ENCODE results near the gene WDFY4. TPM values are rescaled to one million over a fixed set of nuclear protein-coding genes. Genes with fewer than 3 reads are reported as not detected.

Gene WDFY4
- total and polyA plus RNA-seq, 4 donors, result 0.57 to 7.1 (median 2.0) TPM

DNA sequence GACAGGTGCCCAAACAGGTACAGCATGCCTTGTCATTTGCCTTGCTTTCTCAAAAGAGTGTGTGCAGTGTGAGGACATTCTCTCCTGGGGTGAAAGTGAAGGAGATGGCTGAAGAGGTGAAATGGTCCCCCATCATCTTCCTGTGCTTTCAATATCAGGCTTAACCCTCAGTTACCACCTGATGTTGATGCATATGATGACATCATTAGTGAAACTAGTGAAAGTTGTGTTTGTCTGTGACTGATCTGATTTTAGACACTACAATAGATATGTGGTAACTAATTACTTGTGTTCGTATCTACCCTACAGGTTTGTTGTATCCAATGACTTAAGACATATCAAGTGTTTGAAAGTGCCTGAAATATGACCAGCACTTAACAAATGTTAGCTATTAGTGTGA is 279.4 kb downstream of the WDFY4 start:
- no peaks in the 10 kb centered on the region for H3K27me3 ChIP-seq (ENCODE audit: control insufficient read depth in 4 of 4, insufficient read depth in 4 of 4, low read length in 3 of 4)
- TF ChIP-seq, protein P1, sequence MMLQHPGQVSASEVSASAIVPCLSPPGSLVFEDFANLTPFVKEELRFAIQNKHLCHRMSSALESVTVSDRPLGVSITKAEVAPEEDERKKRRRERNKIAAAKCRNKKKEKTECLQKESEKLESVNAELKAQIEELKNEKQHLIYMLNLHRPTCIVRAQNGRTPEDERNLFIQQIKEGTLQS (IDR thresholded peaks at IDR 0.05), result no peak
- TF ChIP-seq RXRA (IDR thresholded peaks at IDR 0.05) (no peak), JUND (IDR thresholded peaks at IDR 0.05) (no peak), FOXA2 (IDR thresholded peaks at IDR 0.05) (no peak), NR2F2 (IDR thresholded peaks at IDR 0.05) (no peak), EGR1 (IDR thresholded peaks at IDR 0.05; ENCODE audit: low read depth in 2 of 2) (no peak), TAF1 (conservative IDR thresholded peaks at IDR 0.05) (no peak)
- TF ChIP-seq, protein P2, sequence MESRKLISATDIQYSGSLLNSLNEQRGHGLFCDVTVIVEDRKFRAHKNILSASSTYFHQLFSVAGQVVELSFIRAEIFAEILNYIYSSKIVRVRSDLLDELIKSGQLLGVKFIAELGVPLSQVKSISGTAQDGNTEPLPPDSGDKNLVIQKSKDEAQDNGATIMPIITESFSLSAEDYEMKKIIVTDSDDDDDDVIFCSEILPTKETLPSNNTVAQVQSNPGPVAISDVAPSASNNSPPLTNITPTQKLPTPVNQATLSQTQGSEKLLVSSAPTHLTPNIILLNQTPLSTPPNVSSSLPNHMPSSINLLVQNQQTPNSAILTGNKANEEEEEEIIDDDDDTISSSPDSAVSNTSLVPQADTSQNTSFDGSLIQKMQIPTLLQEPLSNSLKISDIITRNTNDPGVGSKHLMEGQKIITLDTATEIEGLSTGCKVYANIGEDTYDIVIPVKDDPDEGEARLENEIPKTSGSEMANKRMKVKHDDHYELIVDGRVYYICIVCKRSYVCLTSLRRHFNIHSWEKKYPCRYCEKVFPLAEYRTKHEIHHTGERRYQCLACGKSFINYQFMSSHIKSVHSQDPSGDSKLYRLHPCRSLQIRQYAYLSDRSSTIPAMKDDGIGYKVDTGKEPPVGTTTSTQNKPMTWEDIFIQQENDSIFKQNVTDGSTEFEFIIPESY (IDR thresholded peaks at IDR 0.05), result no peak
- 89% methylated on average over 1 of the region's 1 CpG for WGBS
- H3K9ac ChIP-seq (ENCODE audit: low read depth in 1 of 2, low read length in 2 of 2), result no peak overlapping the region
- no peaks in the 10 kb centered on the region for H3K36me3 ChIP-seq (ENCODE audit: control insufficient read depth in 4 of 4, insufficient read depth in 3 of 4, low read depth in 1 of 4, low read length in 3 of 4)
- no peaks in the 10 kb centered on the region for H3K9me3 ChIP-seq (ENCODE audit: control insufficient read depth in 4 of 4, low read length in 3 of 4)
- no peaks in the 10 kb centered on the region for H3K4me1 ChIP-seq (ENCODE audit: control insufficient read depth in 4 of 4, insufficient read depth in 4 of 4, low read length in 3 of 4)
- DNase-seq (ENCODE audit: low spot score), result no peak
- no peak overlapping the region for H3K4me3 ChIP-seq (ENCODE audit: low read depth in 1 of 3, low read length in 3 of 3)
- H3K27ac ChIP-seq (ENCODE audit: low read depth in 1 of 2, low read length in 2 of 2), result no peak overlapping the region

DNA sequence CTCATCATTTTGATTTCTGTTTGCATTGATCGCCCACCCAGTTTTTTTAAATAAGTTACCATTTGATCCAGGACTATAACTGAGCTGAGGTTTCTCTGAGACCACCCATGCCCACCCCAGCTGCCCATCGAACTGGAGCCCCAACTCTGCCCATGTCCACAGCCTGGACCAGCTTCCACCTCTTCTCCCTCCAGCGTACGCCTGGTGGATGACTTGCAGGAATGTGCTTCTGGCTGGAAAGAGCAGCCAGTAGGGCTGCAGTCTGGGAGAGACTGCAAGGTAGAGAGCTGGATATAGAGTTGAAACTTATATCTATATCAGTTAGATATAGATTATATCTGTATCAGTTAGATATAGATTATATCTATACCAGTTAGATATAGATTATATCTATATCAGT is 280.8 kb downstream of the WDFY4 start:
- Histone ChIP-seq H3K9ac (ENCODE audit: low read depth in 1 of 2, low read length in 2 of 2) (no peak overlapping the region), H3K27me3 (ENCODE audit: control insufficient read depth in 4 of 4, insufficient read depth in 4 of 4, low read length in 3 of 4) (no peaks in the 10 kb centered on the region), H3K36me3 (ENCODE audit: control insufficient read depth in 4 of 4, insufficient read depth in 3 of 4, low read depth in 1 of 4, low read length in 3 of 4) (no peaks in the 10 kb centered on the region), H3K4me3 (ENCODE audit: low read depth in 1 of 3, low read length in 3 of 3) (no peak overlapping the region), H3K4me1 (ENCODE audit: control insufficient read depth in 4 of 4, insufficient read depth in 4 of 4, low read length in 3 of 4) (no peaks in the 10 kb centered on the region), H3K27ac (ENCODE audit: low read depth in 1 of 2, low read length in 2 of 2) (no peak overlapping the region), H3K9me3 (ENCODE audit: control insufficient read depth in 4 of 4, low read length in 3 of 4) (no peaks in the 10 kb centered on the region)
- no peak for DNase-seq (ENCODE audit: low spot score)
- WGBS, result 93% methylated on average over 4 of the region's 4 CpGs
- no peak for TF ChIP-seq NR2F2 (IDR thresholded peaks at IDR 0.05)
- TF ChIP-seq HNF4G (IDR thresholded peaks at IDR 0.05), result no peak
- TF ChIP-seq EGR1 (IDR thresholded peaks at IDR 0.05; ENCODE audit: low read depth in 2 of 2), result no peak
- TF ChIP-seq JUND (IDR thresholded peaks at IDR 0.05), result no peak
- no peak for TF ChIP-seq FOXA1 (IDR thresholded peaks at IDR 0.05)
- no peak for TF ChIP-seq SP1 (IDR thresholded peaks at IDR 0.05)
- TF ChIP-seq GABPA (IDR thresholded peaks at IDR 0.05 in 1 of 2, conservative IDR thresholded peaks at IDR 0.05 in 1 of 2), result no peak
- no peak for TF ChIP-seq FOXA2 (IDR thresholded peaks at IDR 0.05)
- no peak for TF ChIP-seq RXRA (IDR thresholded peaks at IDR 0.05)
- TF ChIP-seq RAD21 (IDR thresholded peaks at IDR 0.05), result no peak
- TF ChIP-seq, protein P3, sequence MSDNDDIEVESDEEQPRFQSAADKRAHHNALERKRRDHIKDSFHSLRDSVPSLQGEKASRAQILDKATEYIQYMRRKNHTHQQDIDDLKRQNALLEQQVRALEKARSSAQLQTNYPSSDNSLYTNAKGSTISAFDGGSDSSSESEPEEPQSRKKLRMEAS (IDR thresholded peaks at IDR 0.05), result no peak
- TF ChIP-seq, protein P4, sequence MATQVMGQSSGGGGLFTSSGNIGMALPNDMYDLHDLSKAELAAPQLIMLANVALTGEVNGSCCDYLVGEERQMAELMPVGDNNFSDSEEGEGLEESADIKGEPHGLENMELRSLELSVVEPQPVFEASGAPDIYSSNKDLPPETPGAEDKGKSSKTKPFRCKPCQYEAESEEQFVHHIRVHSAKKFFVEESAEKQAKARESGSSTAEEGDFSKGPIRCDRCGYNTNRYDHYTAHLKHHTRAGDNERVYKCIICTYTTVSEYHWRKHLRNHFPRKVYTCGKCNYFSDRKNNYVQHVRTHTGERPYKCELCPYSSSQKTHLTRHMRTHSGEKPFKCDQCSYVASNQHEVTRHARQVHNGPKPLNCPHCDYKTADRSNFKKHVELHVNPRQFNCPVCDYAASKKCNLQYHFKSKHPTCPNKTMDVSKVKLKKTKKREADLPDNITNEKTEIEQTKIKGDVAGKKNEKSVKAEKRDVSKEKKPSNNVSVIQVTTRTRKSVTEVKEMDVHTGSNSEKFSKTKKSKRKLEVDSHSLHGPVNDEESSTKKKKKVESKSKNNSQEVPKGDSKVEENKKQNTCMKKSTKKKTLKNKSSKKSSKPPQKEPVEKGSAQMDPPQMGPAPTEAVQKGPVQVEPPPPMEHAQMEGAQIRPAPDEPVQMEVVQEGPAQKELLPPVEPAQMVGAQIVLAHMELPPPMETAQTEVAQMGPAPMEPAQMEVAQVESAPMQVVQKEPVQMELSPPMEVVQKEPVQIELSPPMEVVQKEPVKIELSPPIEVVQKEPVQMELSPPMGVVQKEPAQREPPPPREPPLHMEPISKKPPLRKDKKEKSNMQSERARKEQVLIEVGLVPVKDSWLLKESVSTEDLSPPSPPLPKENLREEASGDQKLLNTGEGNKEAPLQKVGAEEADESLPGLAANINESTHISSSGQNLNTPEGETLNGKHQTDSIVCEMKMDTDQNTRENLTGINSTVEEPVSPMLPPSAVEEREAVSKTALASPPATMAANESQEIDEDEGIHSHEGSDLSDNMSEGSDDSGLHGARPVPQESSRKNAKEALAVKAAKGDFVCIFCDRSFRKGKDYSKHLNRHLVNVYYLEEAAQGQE (IDR thresholded peaks at IDR 0.05), result no peak

Measured in liver (tissue), 9 donors.